OCI-LY7 (cell line): Measurements from ENCODE around the gene WDR49. TPM values are rescaled to one million over a fixed set of nuclear protein-coding genes. Genes with fewer than 3 reads are reported as not detected.

ENCODE experiments used
- BruUV-seq: library from RNA; stranded (reverse); fragments of 400-500 nt; replicated peaks from 2 replicates; lab custom pipeline; 2021; lab: Mats Ljungman, UMichigan
- CTCF ChIA-PET: fragments of 300-600 bp; sonication (Branson Sonifier 250); formaldehyde crosslinking; loops from one replicate; lab custom pipeline; 2022; ENCODE audit warnings: antibody characterized with exemption; ENCODE audit not compliant: unreplicated experiment; lab: Charles Lee
- POLR2A ChIA-PET: fragments of 300-600 bp; sonication (Branson Sonifier 250); formaldehyde crosslinking; loops from one replicate; lab custom pipeline; 2022; ENCODE audit warnings: antibody characterized with exemption; lab: Charles Lee
- DNase-seq: peaks from one replicate; pipeline ENCODE4 v3.0.0-alpha.2; 2015; ENCODE audit warnings: low spot score
- H2AFZ ChIP-seq: fragments of 200-600 bp; sonication (generic), shearing (Covaris generic); 2 replicates; pipeline ENCODE4 v1.6.1; 2014; ENCODE audit warnings: mild to moderate bottlenecking, antibody characterized with exemption, low read length, moderate library complexity
- H3K27ac ChIP-seq: fragments of 200-600 bp; sonication (generic); 2 replicates; pipeline ENCODE4 v1.5.1; 2014; ENCODE audit warnings: mixed run types, low read depth, mild to moderate bottlenecking, moderate library complexity, low read length, inconsistent platforms; ENCODE audit not compliant: poor library complexity, severe bottlenecking
- H3K36me3 ChIP-seq: fragments of 200-600 bp; sonication (generic); 2 replicates; pipeline ENCODE4 v1.6.1; 2014; ENCODE audit warnings: mild to moderate bottlenecking, antibody characterized with exemption, low read length, moderate library complexity, mixed read lengths; ENCODE audit not compliant: insufficient read depth
- H3K4me1 ChIP-seq: fragments of 200-600 bp; sonication (generic); 2 replicates; pipeline ENCODE4 v1.5.1; 2014; ENCODE audit warnings: mild to moderate bottlenecking, low read length; ENCODE audit not compliant: insufficient read depth, poor library complexity, severe bottlenecking
- H3K4me2 ChIP-seq: fragments of 200-600 bp; sonication (generic); 2 replicates; pipeline ENCODE4 v1.6.1; 2014; ENCODE audit warnings: mild to moderate bottlenecking, low read length
- H3K4me3 ChIP-seq: fragments of 200-600 bp; sonication (generic); 2 replicates; pipeline ENCODE4 v1.5.1; 2014; ENCODE audit warnings: mild to moderate bottlenecking, low read depth, low read length; ENCODE audit not compliant: poor library complexity, severe bottlenecking
- H3K79me2 ChIP-seq: fragments of 200-600 bp; sonication (generic); 2 replicates; pipeline ENCODE4 v1.6.1; 2016; ENCODE audit warnings: low read depth, mild to moderate bottlenecking, low read length, moderate library complexity, mixed read lengths; ENCODE audit not compliant: insufficient read depth
- H3K9me2 ChIP-seq: fragments of 200-600 bp; sonication (generic); 2 replicates; pipeline ENCODE4 v1.6.1; 2016; ENCODE audit warnings: mild to moderate bottlenecking, low read length, mixed read lengths; ENCODE audit not compliant: insufficient read depth
- H3K9me3 ChIP-seq: fragments of 200-600 bp; sonication (generic); 2 replicates; pipeline ENCODE4 v1.6.1; 2014; ENCODE audit warnings: mild to moderate bottlenecking, mixed run types, low read length, mixed read lengths
- H4K20me1 ChIP-seq: fragments of 200-600 bp; sonication (generic); 2 replicates; pipeline ENCODE4 v1.6.1; 2014; ENCODE audit warnings: mild to moderate bottlenecking, antibody characterized with exemption, low read length, moderate library complexity, mixed read lengths; ENCODE audit not compliant: insufficient read depth
- EZH2phosphoT487 ChIP-seq: fragments of 200-600 bp; sonication (generic); IDR thresholded peaks from 2 replicates; pipeline ENCODE4 v1.6.1; 2018; ENCODE audit warnings: low read depth, borderline replicate concordance, mild to moderate bottlenecking, mixed run types, antibody characterized with exemption, low read length, moderate library complexity, mixed read lengths
- intact Hi-C: fragments of 100-400 bp; cut with micrococcal nuclease; formaldehyde crosslinking; loops from one replicate; pipeline ENCODE4 v1.10.0; 2022; ENCODE audit not compliant: unreplicated experiment
- total RNA-seq, 2 experiments: library from RNA; depleted of rRNA in 1 of 2; stranded (reverse); fragments of >200 nt in 1 of 2; shearing (Covaris generic) in 1 of 2; gene quantifications; 2 replicates each; pipeline ENCODE4 v1.2.3, GENCODE V29; 2014 to 2022
- TF ChIP-seq, protein P1 (sequence below): fragments of 200-600 bp; sonication (generic); conservative IDR thresholded peaks from 2 replicates; pipeline ENCODE4 v1.5.1; 2014; ENCODE audit warnings: mild to moderate bottlenecking, antibody characterized with exemption, low read length, moderate library complexity, mixed read lengths

Gene WDR49
- total RNA-seq, 2 experiments from 2014 or later = not detected

DNA sequence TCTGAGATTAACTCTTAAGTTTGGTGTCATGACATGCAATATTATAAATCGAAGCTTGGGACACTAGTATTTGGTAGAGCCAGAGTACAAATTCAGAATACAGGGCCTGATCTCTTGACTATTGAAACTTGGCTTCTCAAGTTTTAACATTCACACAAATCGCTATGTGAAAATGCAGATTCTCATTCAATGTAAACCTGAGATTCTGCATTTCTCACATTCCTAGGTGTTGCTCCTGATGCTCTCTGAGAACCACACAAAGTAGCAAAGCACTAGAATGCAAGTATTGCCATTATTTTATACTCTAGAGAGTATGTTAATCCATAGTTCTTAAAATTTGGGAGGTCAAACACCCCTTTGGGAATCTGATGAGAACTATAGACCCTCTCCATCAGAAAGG is 47.9 kb downstream of the WDR49 start:
- no peak overlapping the region for H3K4me2 ChIP-seq
- H4K20me1 ChIP-seq = no peaks in the 10 kb centered on the region
- H2AFZ ChIP-seq = no peak overlapping the region
- no peaks in the 10 kb centered on the region for H3K36me3 ChIP-seq
- DNase-seq = no peak
- ChIA-PET CTCF (no interaction called here), POLR2A (no interaction called here)
- intact Hi-C loops = no loop called here
- no peaks in the 10 kb centered on the region for H3K4me1 ChIP-seq
- no peaks in the 10 kb centered on the region for H3K9me3 ChIP-seq
- TF ChIP-seq, protein P1, sequence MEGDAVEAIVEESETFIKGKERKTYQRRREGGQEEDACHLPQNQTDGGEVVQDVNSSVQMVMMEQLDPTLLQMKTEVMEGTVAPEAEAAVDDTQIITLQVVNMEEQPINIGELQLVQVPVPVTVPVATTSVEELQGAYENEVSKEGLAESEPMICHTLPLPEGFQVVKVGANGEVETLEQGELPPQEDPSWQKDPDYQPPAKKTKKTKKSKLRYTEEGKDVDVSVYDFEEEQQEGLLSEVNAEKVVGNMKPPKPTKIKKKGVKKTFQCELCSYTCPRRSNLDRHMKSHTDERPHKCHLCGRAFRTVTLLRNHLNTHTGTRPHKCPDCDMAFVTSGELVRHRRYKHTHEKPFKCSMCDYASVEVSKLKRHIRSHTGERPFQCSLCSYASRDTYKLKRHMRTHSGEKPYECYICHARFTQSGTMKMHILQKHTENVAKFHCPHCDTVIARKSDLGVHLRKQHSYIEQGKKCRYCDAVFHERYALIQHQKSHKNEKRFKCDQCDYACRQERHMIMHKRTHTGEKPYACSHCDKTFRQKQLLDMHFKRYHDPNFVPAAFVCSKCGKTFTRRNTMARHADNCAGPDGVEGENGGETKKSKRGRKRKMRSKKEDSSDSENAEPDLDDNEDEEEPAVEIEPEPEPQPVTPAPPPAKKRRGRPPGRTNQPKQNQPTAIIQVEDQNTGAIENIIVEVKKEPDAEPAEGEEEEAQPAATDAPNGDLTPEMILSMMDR = no peak
- no peak for TF ChIP-seq EZH2phosphoT487
- no TSS peak for BruUV-seq
- H3K79me2 ChIP-seq = no peaks in the 10 kb centered on the region
- H3K27ac ChIP-seq = no peak overlapping the region
- H3K4me3 ChIP-seq = no peak overlapping the region
- no peaks in the 10 kb centered on the region for H3K9me2 ChIP-seq

DNA sequence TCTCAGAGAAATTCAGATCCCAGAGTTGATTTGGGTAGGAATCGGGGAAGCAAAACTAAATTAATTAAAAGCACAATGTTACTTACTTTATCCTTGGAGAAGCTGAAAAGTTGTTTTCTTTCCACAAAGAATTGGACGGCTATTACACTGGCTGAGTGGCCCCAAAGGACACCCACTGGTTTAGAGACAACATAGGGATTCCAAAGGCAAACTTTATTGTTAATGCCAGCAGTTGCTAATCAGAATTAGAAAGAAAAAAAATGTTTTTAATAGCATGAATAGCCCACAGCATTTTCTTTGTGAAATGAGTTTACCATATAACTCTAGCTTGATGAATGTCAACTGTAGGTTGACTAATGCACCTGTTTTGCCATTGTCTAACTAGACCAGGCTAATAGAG is 51.7 kb downstream of the WDR49 start:
- H3K9me2 ChIP-seq = no peaks in the 10 kb centered on the region
- ChIA-PET CTCF (no interaction called here), POLR2A (no interaction called here)
- H3K4me1 ChIP-seq = no peaks in the 10 kb centered on the region
- no TSS peak for BruUV-seq
- H4K20me1 ChIP-seq = no peaks in the 10 kb centered on the region
- H3K9me3 ChIP-seq = no peaks in the 10 kb centered on the region
- TF ChIP-seq EZH2phosphoT487 = no peak
- TF ChIP-seq, protein P1 = no peak
- no peak overlapping the region for H3K4me3 ChIP-seq
- DNase-seq = no peak
- no peak overlapping the region for H3K4me2 ChIP-seq
- intact Hi-C loops = no loop called here
- H2AFZ ChIP-seq = no peak overlapping the region
- H3K36me3 ChIP-seq = no peaks in the 10 kb centered on the region
- H3K27ac ChIP-seq = no peak overlapping the region
- H3K79me2 ChIP-seq = no peaks in the 10 kb centered on the region

DNA sequence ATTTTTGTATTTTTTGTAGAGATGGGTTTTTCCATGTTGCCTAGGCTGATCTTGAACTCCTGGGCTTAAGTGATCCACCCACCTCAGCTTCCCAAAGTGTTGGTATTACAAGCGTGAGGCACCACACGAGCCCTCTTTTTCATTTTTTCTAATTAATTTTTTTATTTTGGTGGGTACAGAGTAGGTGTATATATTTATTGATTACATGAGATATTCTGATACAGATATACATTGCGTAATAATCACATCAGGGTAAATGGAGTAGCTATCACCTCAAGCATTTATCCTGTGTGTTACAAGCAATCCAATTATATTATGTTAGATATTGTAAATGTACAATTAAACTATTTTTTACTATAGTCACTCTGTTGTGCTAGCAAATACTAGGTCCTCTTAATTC is 66.1 kb downstream of the WDR49 start:
- Histone ChIP-seq H2AFZ (no peak overlapping the region), H3K4me3 (no peak overlapping the region), H3K4me1 (no peaks in the 10 kb centered on the region), H4K20me1 (no peaks in the 10 kb centered on the region), H3K79me2 (no peaks in the 10 kb centered on the region), H3K9me3 (no peaks in the 10 kb centered on the region), H3K9me2 (no peaks in the 10 kb centered on the region), H3K4me2 (no peak overlapping the region), H3K27ac (no peak overlapping the region), H3K36me3 (no peaks in the 10 kb centered on the region)
- POLR2A ChIA-PET = no interaction called here
- CTCF ChIA-PET = interaction anchor here (0.5 kb wide), 1 partner anchor 1583 kb away, joined by 3 read pairs; no protein-coding TSS in a partner anchor
- TF ChIP-seq, protein P1 = no peak
- no peak for TF ChIP-seq EZH2phosphoT487
- no peak for DNase-seq
- intact Hi-C loops = no loop called here
- BruUV-seq = no TSS peak
